K562 (cell line): ENCODE data around the gene MLF1. TPM values are rescaled to one million over a fixed set of nuclear protein-coding genes. Genes with fewer than 3 reads are reported as not detected.

Experiments
- ATF3 ChIP-seq, 2 experiments: fragments of 450-650 bp in 1 of 2; sonication (generic) in 1 of 2; formaldehyde crosslinking in 1 of 2; IDR thresholded peaks in 1 of 2; conservative IDR thresholded peaks in 1 of 2; 2 replicates each; pipeline versions ENCODE4 v1.6.1 to v1.8.1; 2016 to 2023; ENCODE audit warnings: mild to moderate bottlenecking in 2 of 2, moderate library complexity in 2 of 2, inconsistent platforms in 1 of 2, missing genetic modification reagents in 1 of 2
- ELK3 ChIP-seq: fragments of 450-650 bp; formaldehyde crosslinking; IDR thresholded peaks from 2 replicates; pipeline ENCODE4 v1.4.0; 2020; ENCODE audit warnings: mild to moderate bottlenecking
- GATA2 ChIP-seq: sonication (generic); formaldehyde crosslinking; IDR thresholded peaks from 2 replicates; pipeline ENCODE4 v1.4.0; 2020; ENCODE audit warnings: mild to moderate bottlenecking, missing genetic modification reagents
- PHB2 ChIP-seq: fragments of 450-650 bp; IDR thresholded peaks from 2 replicates; pipeline ENCODE4 v1.6.1; 2017; ENCODE audit warnings: low read depth
- SRSF7 ChIP-seq: fragments of 200-400 bp; formaldehyde crosslinking; optimal IDR thresholded peaks from 2 replicates; pipeline ENCODE3; 2017; ENCODE audit warnings: mild to moderate bottlenecking, low read depth, low read length
- ZBTB1 ChIP-seq: sonication (generic); formaldehyde crosslinking; IDR thresholded peaks from 2 replicates; pipeline ENCODE4 v1.8.1; 2023; ENCODE audit warnings: missing genetic modification reagents, low read depth, mild to moderate bottlenecking, borderline replicate concordance
- ZKSCAN1 ChIP-seq: fragments of 150-350 bp; IDR thresholded peaks from 2 replicates; pipeline ENCODE4 v1.6.1; 2016; ENCODE audit warnings: low read depth, low read length
- ZNF3 ChIP-seq: fragments of 250-450 bp; sonication (Bioruptor Pico); IDR thresholded peaks from 2 replicates; pipeline ENCODE4 v1.5.0; 2021; ENCODE audit warnings: mild to moderate bottlenecking, moderate library complexity
- ZNF639 ChIP-seq, 2 experiments: fragments of 200-800 bp in 1 of 2; sonication (Bioruptor generic) in 1 of 2; sonication (generic) in 1 of 2; formaldehyde crosslinking in 1 of 2; IDR thresholded peaks in 1 of 2; conservative IDR thresholded peaks in 1 of 2; 2 replicates each; pipeline versions ENCODE4 v1.5.0 to v1.6.1; 2016 to 2020; ENCODE audit warnings: missing compliant biosample characterization in 1 of 2, missing genetic modification characterization in 1 of 2, missing genetic modification reagents in 1 of 2
- ZNF695 ChIP-seq: fragments of 450-650 bp; formaldehyde crosslinking; IDR thresholded peaks from 2 replicates; pipeline ENCODE4 v1.4.0; 2020; ENCODE audit warnings: mild to moderate bottlenecking, moderate library complexity
- ZSCAN32 ChIP-seq: fragments of 450-650 bp; formaldehyde crosslinking; IDR thresholded peaks from 2 replicates; pipeline ENCODE4 v1.4.0; 2020; ENCODE audit warnings: mild to moderate bottlenecking, moderate library complexity
- polyA plus RNA-seq, 8 experiments: library from polyadenylated mRNA; depleted of rRNA in 4 of 8; stranded (reverse) in 5 of 8; unstranded in 3 of 8; fragments of >200 nt; fragmentation: Nextera tagmentation in 2 of 8; fragmentation: Illumina TruSeq in 1 of 8; extraction: Ambion mirVana in 2 of 8; extraction: Trizol in 1 of 8; gene quantifications; 2 replicates each; pipeline versions ENCODE4 v1.2.1 to v1.2.3, GENCODE V29; 2011 to 2014; ENCODE audit warnings: inconsistent platforms in 1 of 8, missing spikeins in 1 of 8
- total RNA-seq, 7 experiments: library from RNA; depleted of rRNA in 6 of 7; stranded (reverse); fragments of >200 nt in 6 of 7; fragmentation: Illumina TruSeq in 2 of 7; extraction: Trizol in 2 of 7; gene quantifications; 2 replicates each; pipeline versions ENCODE4 v1.2.1 to v1.2.3, GENCODE V29; 2011 to 2021; ENCODE audit warnings: low replicate concordance in 1 of 7

Gene MLF1
- total and polyA plus RNA-seq, 9 of the 15 experiments (the other 6 are each of a cell fraction or from before 2014, with no cell fraction given) = 20.4 to 71.0 (median 27.1) TPM

- TF ChIP-seq PHB2 = no peak
- TF ChIP-seq ATF3 (IDR thresholded peaks at IDR 0.05) = no peak
- no peak for TF ChIP-seq ATF3 (CRISPR knock-in tag; conservative IDR thresholded peaks at IDR 0.05)
- no peak for TF ChIP-seq ZNF695 (CRISPR knock-in tag)
- TF ChIP-seq ZKSCAN1 = no peak
- no peak for TF ChIP-seq GATA2 (CRISPR knock-in tag)
- no peak for TF ChIP-seq ELK3
- no peak for TF ChIP-seq ZBTB1 (CRISPR knock-in tag)
- TF ChIP-seq ZNF639 (CRISPR knock-in tag; conservative IDR thresholded peaks at IDR 0.05 in 1 of 2, IDR thresholded peaks at IDR 0.05 in 1 of 2) = no peak
- TF ChIP-seq SRSF7 = no peak
- no peak for TF ChIP-seq ZNF3
- no peak for TF ChIP-seq ZSCAN32 (CRISPR knock-in tag)
Measured at GRCh38 chr3:158563076-158563475, 7.9 kb upstream of the MLF1 start (continued).
